ENCODE results near the gene ADH5.
"Not testable (repeated sequence)": the region's sequence is repeated elsewhere in the genome, so short reads cannot be mapped to it uniquely, and the experiment has no call there.

ADH5 gene

GRCh38 chr4:99028187-99028586 is 60.4 kb downstream of the ADH5 start:
- no peak for DNase-seq

GRCh38 chr4:99027304-99027703 is 61.3 kb downstream of the ADH5 start:
- DNase-seq: no peak

GRCh38 chr4:99025506-99025905 is 63.1 kb downstream of the ADH5 start:
- DNase-seq: no peak

GRCh38 chr4:99024481-99025275 is 63.9 kb downstream of the ADH5 start:
- no peak for DNase-seq

- DNase-seq: not testable (repeated sequence)
Observed at GRCh38 chr4:99023800-99024251, 64.8 kb downstream of the ADH5 start.

GRCh38 chr4:99022566-99022965 is 66.0 kb downstream of the ADH5 start:
- no peak for DNase-seq

GRCh38 chr4:99021386-99021785 is 67.2 kb downstream of the ADH5 start:
- DNase-seq: no peak

All from DMS79 treated with DMSO at 0.1 percent for 48 hours (cell line).